ENCODE data around the gene DUSP16. TPM values are rescaled to one million over a fixed set of nuclear protein-coding genes. Genes with fewer than 3 reads are reported as not detected.
A peak's percentile ranks its signal among the peaks of the same experiment; 100 is the strongest.

The DUSP16 gene
- total RNA-seq, 1 donor from 2014 or later = 2.0 TPM

DNA sequence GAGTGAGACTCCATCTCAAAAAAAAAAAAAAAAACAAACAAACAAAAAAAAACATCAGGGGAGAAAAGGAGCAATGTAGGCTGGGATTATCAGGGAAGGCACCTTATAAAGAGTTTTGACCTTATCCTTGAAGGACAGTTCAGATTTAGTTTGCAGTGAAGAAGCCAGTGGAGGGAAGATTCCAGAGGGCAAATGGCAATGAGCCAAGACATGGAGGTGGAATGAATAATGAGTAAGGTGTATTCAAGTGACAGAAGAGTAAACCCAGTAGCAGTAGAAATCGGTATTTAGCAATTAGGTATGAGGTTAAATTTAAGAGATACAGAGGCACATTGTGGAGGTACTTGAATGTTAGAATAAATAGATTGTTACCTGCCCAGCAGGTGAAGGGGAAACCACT, 2.2 kb upstream of the DUSP16 start:
- DNase-seq (no peak), ATAC-seq (ENCODE audit: low read depth) (no peak)
- no peaks in the 10 kb centered on the region for H3K36me3 Mint-ChIP-seq (ENCODE audit: low read depth)
- TF ChIP-seq, protein P1, sequence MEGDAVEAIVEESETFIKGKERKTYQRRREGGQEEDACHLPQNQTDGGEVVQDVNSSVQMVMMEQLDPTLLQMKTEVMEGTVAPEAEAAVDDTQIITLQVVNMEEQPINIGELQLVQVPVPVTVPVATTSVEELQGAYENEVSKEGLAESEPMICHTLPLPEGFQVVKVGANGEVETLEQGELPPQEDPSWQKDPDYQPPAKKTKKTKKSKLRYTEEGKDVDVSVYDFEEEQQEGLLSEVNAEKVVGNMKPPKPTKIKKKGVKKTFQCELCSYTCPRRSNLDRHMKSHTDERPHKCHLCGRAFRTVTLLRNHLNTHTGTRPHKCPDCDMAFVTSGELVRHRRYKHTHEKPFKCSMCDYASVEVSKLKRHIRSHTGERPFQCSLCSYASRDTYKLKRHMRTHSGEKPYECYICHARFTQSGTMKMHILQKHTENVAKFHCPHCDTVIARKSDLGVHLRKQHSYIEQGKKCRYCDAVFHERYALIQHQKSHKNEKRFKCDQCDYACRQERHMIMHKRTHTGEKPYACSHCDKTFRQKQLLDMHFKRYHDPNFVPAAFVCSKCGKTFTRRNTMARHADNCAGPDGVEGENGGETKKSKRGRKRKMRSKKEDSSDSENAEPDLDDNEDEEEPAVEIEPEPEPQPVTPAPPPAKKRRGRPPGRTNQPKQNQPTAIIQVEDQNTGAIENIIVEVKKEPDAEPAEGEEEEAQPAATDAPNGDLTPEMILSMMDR (IDR thresholded peaks at IDR 0.05) = no peak
- POLR2A ChIA-PET = interaction anchor here (0.9 to 2.2 kb wide), 2 partner anchors 161 to 208 kb away, joined by 3 to 12 read pairs; partner anchors contain the start of gene BORCS5
- peaks cover 15% of the 10 kb centered on the region for H3K4me1 Mint-ChIP-seq
- no peak overlapping the region for H3K27ac Mint-ChIP-seq
- intact Hi-C loops (cut with micrococcal nuclease) = loop anchor here (1.0 to 5.0 kb wide), 4 partner anchors 46 to 189 kb away; partner anchors contain the start of gene CREBL2
- CTCF ChIA-PET = interaction anchor here (0.9 to 2.7 kb wide), 7 partner anchors 9 to 188 kb away, joined by 3 to 30 read pairs (median 4); no protein-coding TSS in a partner anchor
- H3K9me3 Mint-ChIP-seq = no peaks in the 10 kb centered on the region
- no peaks in the 10 kb centered on the region for H3K27me3 Mint-ChIP-seq
- no peak overlapping the region for H3K4me3 Mint-ChIP-seq

DNA sequence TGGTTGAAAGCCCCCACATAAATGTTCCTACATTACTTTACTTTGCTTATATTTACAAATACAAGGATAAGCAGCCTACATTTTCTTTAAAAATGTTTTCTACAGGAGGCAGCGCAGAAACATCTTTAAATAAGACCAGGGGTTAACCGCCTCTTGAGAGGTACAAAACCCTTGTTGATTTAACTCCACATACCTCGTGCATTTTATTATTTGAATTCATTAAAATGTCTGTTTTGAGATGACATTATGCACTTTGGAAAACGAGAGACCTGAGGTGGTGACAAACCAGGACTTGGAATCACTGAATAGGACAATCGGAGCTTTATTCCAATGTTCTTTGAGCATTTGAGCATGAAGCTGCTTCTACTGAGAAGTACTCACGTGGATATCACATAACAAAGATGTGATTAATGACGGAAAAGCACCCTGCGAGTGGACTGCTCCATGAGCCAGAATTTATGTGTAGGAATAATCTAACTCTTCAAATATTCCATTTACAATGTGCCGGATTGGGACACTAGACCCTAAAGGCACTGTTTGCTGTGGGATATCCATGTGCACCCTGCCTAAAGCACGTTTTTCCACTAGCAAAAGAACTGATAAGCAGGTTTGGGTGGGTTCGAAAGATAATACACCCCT, 746 bp upstream of the DUSP16 start:
- ChIA-PET POLR2A (interaction anchor here (0.6 to 2.2 kb wide), 5 partner anchors 9 to 206 kb away, joined by 3 to 12 read pairs (median 4); partner anchors contain the start of gene BORCS5), CTCF (interaction anchor here (1.3 to 2.7 kb wide), 5 partner anchors 10 to 186 kb away, joined by 4 to 30 read pairs (median 6); no protein-coding TSS in a partner anchor)
- peaks cover 3% of the 10 kb centered on the region for H3K27me3 Mint-ChIP-seq
- H3K4me3 Mint-ChIP-seq = peak overlapping the region; percentile 84
- no peaks in the 10 kb centered on the region for H3K36me3 Mint-ChIP-seq (ENCODE audit: low read depth)
- no peaks in the 10 kb centered on the region for H3K9me3 Mint-ChIP-seq
- no peak for DNase-seq
- peaks cover 15% of the 10 kb centered on the region for H3K4me1 Mint-ChIP-seq
- TF ChIP-seq, protein P1 (IDR thresholded peaks at IDR 0.05) = no peak
- ATAC-seq (ENCODE audit: low read depth) = no peak
- intact Hi-C loops (cut with micrococcal nuclease) = loop anchor here (2.0 to 5.0 kb wide), 4 partner anchors 76 to 245 kb away; partner anchors contain the start of gene GPR19
- H3K27ac Mint-ChIP-seq = peak overlapping the region; percentile 79

DNA sequence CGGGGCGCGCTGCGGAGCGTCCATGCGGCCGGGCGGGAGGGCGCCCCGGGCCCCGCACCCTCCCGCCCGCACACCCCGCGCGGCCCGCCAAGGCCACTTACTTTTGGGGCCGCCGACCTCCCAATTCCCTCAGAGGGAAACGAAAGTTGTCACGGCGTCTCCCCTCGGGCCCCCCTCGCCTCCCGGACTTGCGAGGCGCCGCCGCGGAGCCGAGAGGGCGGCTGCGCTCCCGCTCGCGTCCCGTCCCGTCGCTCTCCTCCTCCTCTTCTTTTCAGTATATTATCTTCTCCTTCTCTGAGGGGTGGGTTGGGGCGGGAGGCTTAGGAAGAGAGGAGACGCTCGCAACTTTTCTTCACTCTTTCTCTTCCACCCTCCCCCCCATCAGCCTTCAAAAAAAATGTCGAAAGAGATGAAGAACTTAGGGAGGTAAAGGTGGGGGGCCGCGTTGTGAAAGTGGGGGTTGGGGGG, 613 bp downstream of the DUSP16 start:
- intact Hi-C loops (cut with micrococcal nuclease) = loop anchor here (2.0 to 5.0 kb wide), 4 partner anchors 75 to 247 kb away; partner anchors contain the start of gene GPR19
- POLR2A ChIA-PET = interaction anchor here (0.6 kb wide), 3 partner anchors 21 to 252 kb away, joined by 3 to 5 read pairs (median 4); no protein-coding TSS in a partner anchor
- DNase-seq (peak; percentile 37), ATAC-seq (ENCODE audit: low read depth) (peak; percentile 6)
- peaks cover 3% of the 10 kb centered on the region for H3K27me3 Mint-ChIP-seq
- TF ChIP-seq, protein P1 (IDR thresholded peaks at IDR 0.05) = no peak
- no peaks in the 10 kb centered on the region for H3K9me3 Mint-ChIP-seq
- peak overlapping the region; percentile 72 for H3K27ac Mint-ChIP-seq
- peaks cover 15% of the 10 kb centered on the region for H3K4me1 Mint-ChIP-seq
- CTCF ChIA-PET = interaction anchor here (2.7 kb wide), 1 partner anchor 185 kb away, joined by 30 read pairs; no protein-coding TSS in a partner anchor
- no peaks in the 10 kb centered on the region for H3K36me3 Mint-ChIP-seq (ENCODE audit: low read depth)
- peak overlapping the region; percentile 84 for H3K4me3 Mint-ChIP-seq

DNA sequence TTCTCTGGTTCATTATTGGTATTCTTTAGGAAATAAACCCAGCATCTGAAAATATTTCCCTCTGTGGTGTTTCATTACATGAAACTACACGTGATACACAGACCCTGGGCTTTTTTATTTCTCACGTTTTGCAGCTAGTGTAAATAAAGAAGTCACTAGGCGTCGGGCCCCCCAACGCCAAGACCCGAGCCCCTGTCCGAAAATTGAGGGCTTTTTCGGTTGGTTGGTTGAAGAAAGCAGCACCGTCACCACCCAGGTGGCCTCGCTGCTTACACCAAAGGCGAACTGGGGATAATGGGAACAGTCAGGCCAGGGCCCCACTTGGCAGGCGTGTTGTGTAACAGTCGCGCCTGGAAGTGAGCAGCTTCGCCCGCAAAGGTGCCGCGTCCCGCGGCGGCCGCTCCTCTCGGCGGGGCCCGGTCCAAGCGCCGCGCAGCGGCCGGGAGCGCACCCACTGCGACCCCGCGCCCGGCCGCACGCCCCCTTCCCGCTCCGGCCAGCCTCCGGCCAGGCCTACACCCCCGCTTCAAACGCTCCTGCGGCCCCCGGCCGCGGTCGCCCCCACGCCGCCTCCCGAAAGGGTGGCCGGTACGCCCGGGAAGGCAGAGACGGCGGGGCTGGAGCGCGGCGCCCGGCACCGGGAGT, 1.2 kb downstream of the DUSP16 start:
- CTCF ChIA-PET = no interaction called here
- Mint-ChIP-seq H3K27ac (peak overlapping the region; percentile 73), H3K4me1 (peaks cover 15% of the 10 kb centered on the region), H3K27me3 (peaks cover 3% of the 10 kb centered on the region), H3K9me3 (no peaks in the 10 kb centered on the region), H3K36me3 (ENCODE audit: low read depth) (no peaks in the 10 kb centered on the region), H3K4me3 (peak overlapping the region; percentile 83)
- ATAC-seq (ENCODE audit: low read depth) (peak; percentile 10), DNase-seq (peak; percentile 41)
- intact Hi-C loops (cut with micrococcal nuclease) = loop anchor here (1.0 to 5.0 kb wide), 6 partner anchors 17 to 247 kb away; partner anchors contain the start of genes BORCS5 and GPR19
- POLR2A ChIA-PET = interaction anchor here (0.6 to 1.1 kb wide), 4 partner anchors 21 to 253 kb away, joined by 3 to 5 read pairs (median 4); no protein-coding TSS in a partner anchor
- TF ChIP-seq, protein P1 (IDR thresholded peaks at IDR 0.05) = no peak
